GM13976 (cell line): ENCODE measurements around the gene MROH2A.

Source experiments
- DNase-seq: peaks from one replicate; pipeline ENCODE4 v3.0.0; 2012; ENCODE audit warnings: low spot score
- in situ Hi-C: fragments of 300-500 bp; cut with MboI; formaldehyde crosslinking; loops from one replicate; pipeline ENCODE4 v1.12.0; 2022; ENCODE audit warnings: low sequenced_read_pairs, mixed read lengths, inconsistent platforms; ENCODE audit not compliant: unreplicated experiment
- TF ChIP-seq, protein P1 (sequence below): IDR thresholded peaks from 2 replicates; pipeline ENCODE4 v1.5.1; 2012; ENCODE audit warnings: borderline replicate concordance, mild to moderate bottlenecking; ENCODE audit not compliant: insufficient read depth; ENCODE audit errors: extremely low read depth, missing control alignments, control extremely low read depth

MROH2A gene

GRCh38 chr2:233850745-233851144, 72.6 kb downstream of the MROH2A start:
- DNase-seq, result peak; percentile 6
- TF ChIP-seq, protein P1, sequence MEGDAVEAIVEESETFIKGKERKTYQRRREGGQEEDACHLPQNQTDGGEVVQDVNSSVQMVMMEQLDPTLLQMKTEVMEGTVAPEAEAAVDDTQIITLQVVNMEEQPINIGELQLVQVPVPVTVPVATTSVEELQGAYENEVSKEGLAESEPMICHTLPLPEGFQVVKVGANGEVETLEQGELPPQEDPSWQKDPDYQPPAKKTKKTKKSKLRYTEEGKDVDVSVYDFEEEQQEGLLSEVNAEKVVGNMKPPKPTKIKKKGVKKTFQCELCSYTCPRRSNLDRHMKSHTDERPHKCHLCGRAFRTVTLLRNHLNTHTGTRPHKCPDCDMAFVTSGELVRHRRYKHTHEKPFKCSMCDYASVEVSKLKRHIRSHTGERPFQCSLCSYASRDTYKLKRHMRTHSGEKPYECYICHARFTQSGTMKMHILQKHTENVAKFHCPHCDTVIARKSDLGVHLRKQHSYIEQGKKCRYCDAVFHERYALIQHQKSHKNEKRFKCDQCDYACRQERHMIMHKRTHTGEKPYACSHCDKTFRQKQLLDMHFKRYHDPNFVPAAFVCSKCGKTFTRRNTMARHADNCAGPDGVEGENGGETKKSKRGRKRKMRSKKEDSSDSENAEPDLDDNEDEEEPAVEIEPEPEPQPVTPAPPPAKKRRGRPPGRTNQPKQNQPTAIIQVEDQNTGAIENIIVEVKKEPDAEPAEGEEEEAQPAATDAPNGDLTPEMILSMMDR, result no peak
- in situ Hi-C loops, result no loop called here

DNA sequence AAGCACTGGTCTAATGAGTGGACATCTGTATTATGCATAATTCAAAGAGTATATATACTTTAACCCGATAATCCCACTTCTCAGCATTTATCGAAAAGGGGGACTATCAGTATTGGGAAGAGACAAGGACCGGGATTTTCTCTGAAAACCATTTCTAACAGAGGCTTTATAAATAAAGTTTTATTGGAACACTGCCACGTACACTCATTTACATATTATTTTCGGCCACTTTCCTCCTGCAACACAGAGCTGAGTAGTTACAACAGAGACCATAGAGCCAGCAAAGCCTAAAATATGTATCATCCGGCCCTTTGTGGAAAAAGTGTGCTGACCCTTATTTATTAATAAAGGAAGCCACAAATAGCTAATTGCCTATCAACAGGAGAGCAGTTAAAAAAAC, 73.0 kb downstream of the MROH2A start:
- no peak for DNase-seq
- in situ Hi-C loops, result no loop called here
- TF ChIP-seq, protein P1, result no peak

DNA sequence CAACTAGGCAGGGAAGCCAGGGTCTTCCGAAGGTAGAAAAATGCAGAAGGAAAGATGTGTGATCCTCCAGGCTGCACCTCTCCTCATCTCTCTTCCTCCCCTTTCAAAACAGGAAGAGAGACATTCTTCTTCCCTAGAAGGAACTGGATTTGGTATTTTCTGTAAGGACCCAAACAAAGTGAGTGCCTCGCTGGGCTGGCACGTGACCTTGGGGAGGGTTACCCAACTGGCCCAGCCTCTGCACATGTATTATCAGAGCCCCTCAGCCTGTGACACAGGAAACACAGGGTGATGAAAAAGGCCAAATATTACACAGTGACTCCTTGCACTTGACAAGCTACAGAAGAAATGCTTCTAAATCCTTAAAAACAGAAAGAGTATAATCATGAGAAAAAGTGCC, 73.9 kb downstream of the MROH2A start:
- TF ChIP-seq, protein P1, result no peak
- in situ Hi-C loops, result no loop called here
- no peak for DNase-seq

GRCh38 chr2:233853353-233853752, 75.2 kb downstream of the MROH2A start:
- in situ Hi-C loops, result no loop called here
- TF ChIP-seq, protein P1, result no peak
- DNase-seq, result no peak

DNA sequence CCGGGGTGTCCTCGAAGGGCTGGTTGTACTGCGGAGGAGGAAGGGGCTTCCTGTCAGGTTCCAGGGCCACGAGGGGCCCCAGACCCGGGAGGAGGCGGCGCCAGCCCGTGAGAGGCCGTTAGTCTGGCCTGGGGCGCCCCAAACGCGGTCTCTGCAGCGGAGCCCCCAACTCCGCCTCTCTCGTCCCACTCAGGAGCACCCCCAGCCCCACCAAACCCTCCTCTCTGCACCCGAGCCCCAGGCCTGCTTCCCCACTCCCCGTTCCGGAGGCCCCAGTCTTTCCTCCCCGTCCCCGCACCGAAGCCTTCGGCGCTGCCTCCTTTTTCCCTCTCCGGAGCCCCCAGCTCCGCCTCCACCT, 75.7 kb downstream of the MROH2A start:
- in situ Hi-C loops, result no loop called here
- DNase-seq, result no peak
- TF ChIP-seq, protein P1, result no peak

DNA sequence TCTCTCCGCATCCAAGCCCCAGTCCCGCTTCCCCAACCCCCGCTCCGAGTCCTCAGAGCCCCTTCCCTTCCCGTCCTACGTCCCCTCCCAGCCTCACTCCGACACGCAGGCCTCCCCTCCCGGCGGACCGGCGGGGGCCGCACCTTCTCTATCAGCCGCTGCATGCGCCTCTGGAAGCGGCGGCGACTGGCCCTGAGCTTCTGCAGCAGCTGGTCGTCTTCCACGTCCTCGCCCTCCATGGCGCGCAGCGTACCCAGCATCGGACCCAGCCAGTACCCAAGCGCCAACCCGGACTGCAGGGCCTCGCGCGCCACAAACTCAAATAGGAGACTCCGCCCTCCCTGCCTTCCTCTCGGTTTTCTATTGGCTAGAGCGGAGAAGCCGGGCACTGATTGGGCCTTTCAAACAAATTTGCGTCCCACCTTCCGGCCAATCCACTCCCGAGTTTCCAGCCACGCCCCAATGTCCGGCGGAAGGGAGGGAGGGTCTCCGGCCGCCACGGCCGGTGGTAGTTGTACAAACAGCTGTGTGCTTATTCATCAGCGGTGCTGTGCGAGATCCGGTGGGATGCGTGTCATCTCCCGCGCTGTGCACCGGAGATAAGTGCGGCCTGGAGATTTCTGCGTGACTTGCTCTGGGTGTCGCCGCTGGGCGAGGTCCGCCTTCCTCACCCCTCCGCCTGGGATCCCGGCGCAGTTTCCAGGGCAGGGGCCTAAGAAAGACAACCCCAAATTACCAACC, 76.3 kb downstream of the MROH2A start, which contains the start of gene HJURP:
HJURP (minus strand) TSS at position 295 of the 741 bp plus-strand sequence; CDS start at position 260, 35 bp downstream.
- in situ Hi-C loops, result no loop called here
- TF ChIP-seq, protein P1, result no peak
- DNase-seq, result peak; percentile 99

- TF ChIP-seq, protein P1, result no peak
- in situ Hi-C loops, result no loop called here
- DNase-seq, result no peak
These were observed 77.2 kb downstream of the MROH2A start for GRCh38 chr2:233855345-233855744.
